NB4 (cell line): Measurements from ENCODE around the gene SPEN.

ENCODE experiments used
- CTCF ChIP-seq: IDR thresholded peaks from one replicate; pipeline ENCODE4 v1.5.1; 2012; ENCODE audit warnings: low read depth, low read length
- POLR2A ChIP-seq: IDR thresholded peaks from 2 replicates; pipeline ENCODE4 v1.6.1; 2011; ENCODE audit warnings: mild to moderate bottlenecking; ENCODE audit not compliant: insufficient read length; ENCODE audit errors: extremely low read depth

- TF ChIP-seq CTCF = no peak
- TF ChIP-seq POLR2A = peak; percentile 36
Observed at GRCh38 chr1:15848929-15849774, 1.6 kb downstream of the SPEN start.
